Thyroid gland (tissue), 4 donors: ENCODE data around the gene ARHGAP18.

Experiments used
- CTCF ChIP-seq, 6 experiments: fragments of 200-600 bp in 3 of 6; fragments of 450-650 bp in 3 of 6; sonication (generic) in 3 of 6; IDR thresholded peaks; one replicate each; pipeline ENCODE4 v1.5.1; 2016 to 2019; ENCODE audit warnings: antibody characterized with exemption in 6 of 6, mild to moderate bottlenecking in 2 of 6, inconsistent platforms in 1 of 6, moderate library complexity in 1 of 6
- POLR2A ChIP-seq, 2 donors: fragments of 450-650 bp; IDR thresholded peaks; one replicate each; pipeline ENCODE4 v1.6.1; 2017; ENCODE audit warnings: antibody characterized with exemption in 2 of 2, mild to moderate bottlenecking in 2 of 2, moderate library complexity in 1 of 2

DNA sequence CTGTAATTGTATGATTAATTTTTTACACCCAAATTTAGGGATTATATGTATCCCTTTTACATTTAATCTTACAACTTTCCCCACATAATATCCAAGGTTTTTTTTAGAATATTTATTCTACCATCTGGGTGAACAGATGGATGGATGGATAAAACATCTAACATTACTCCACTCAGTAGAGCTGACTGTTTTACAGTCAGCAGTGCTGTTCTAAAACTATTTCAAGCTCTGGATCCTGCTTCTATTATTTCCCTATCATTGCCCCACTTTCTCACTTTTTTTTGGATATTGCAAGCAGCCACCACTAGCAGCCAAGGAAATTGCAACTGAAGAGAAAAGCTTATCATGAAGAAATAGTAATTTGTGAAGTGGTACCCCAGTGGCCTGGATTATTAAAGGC, 173.7 kb downstream of the ARHGAP18 start:
- TF ChIP-seq CTCF (IDR thresholded peaks at IDR 0.05) (no peak), POLR2A (IDR thresholded peaks at IDR 0.05) (no peak)
